ENCODE results near the gene WNT5B. TPM values are rescaled to one million over a fixed set of nuclear protein-coding genes. Genes with fewer than 3 reads are reported as not detected.
A peak's percentile ranks its signal among the peaks of the same experiment; 100 is the strongest.

WNT5B gene
- total and polyA plus RNA-seq, 2 donors (not counting 1 experiment from before 2014, with no cell fraction given): 0.33 to 0.57 TPM

DNA sequence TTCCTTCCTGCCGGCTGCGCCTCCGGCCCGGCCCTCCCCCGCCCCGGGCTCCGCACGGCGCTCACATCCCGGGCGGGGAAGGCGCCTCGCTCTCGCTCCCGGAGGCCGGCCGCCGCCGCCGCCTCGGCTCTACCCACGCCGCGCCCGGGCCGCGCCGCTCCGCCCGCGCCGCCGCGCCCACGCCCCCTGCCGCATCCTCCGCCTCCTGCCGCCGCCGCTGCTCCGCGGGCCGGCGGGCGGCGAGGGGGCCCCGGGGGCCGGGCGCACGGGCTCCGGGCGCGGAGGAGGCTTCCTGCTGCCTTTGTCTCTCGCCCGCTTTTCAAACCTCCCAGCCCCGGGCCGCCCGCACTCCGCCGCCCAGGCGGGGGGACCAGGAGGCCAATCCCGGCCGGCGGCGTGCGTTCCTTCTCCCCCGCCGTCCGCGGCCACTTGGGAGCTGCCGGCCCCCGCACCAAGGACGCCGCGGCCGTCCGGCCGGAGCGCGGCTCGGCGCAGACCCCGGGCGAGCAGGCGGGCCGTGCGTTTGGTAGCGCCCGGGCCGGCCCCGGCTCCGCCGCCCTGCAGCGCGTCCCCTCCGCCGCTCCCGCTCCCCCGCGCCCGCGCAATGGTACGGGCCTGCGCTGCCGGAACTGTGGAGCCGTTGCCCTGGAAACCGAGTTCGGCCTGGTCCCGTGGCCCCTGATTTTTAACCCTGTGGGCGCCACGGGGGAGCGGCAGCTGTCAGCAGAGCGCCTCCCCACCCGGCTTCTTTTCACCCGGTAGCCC, 34.6 kb upstream of the WNT5B start, which contains the start of gene FBXL14:
TSS of gene FBXL14 (minus strand) at position 321 of the 765 bp plus-strand sequence. CDS start 515 bp downstream, outside the sequence.
- H2AFZ ChIP-seq (ENCODE audit: insufficient read depth, low read depth, low read length, poor library complexity, severe bottlenecking): peak within 1 kb of the TSS; percentile 88
- Mint-ChIP-seq H3K9me3 (ENCODE audit: insufficient read depth) (no peaks in the 10 kb centered on the region), H3K4me3 (peak within 1 kb of the TSS; percentile 94), H3K27ac (peak within 1 kb of the TSS; percentile 97), H3K27me3 (no peaks in the 10 kb centered on the region), H3K4me1 (peaks cover 50% of the 10 kb centered on the region)
- peak within 1 kb of the TSS; percentile 85 for H3K4me2 ChIP-seq (replicated peaks; ENCODE audit: low read depth, low read length, poor library complexity, severe bottlenecking)
- H3K9ac ChIP-seq (ENCODE audit: low read length): peak within 1 kb of the TSS; percentile 82
- peaks cover 38% of the 10 kb centered on the region for H3K79me2 ChIP-seq (ENCODE audit: control insufficient read depth, insufficient read depth, low read length)
- under 1% methylated on average over 115 of the region's 115 CpGs for WGBS (ENCODE audit: insufficient coverage)
- no peaks in the 10 kb centered on the region for H3K36me3 ChIP-seq (replicated peaks in 1 of 2; ENCODE audit: control extremely low read depth in 1 of 2, control insufficient read depth in 1 of 2, extremely low read depth in 1 of 2, insufficient read depth in 2 of 2, low read length in 1 of 2)
- H3K4me1 ChIP-seq (ENCODE audit: control insufficient read depth in 2 of 2, insufficient read depth in 2 of 2, low read length in 2 of 2): peaks cover 38 to 41% of the 10 kb centered on the region in 2 donors
- peak within 1 kb of the TSS; percentile 80 to 96 for H3K27ac ChIP-seq (ENCODE audit: low read length in 2 of 2)
- TF ChIP-seq, protein P1, sequence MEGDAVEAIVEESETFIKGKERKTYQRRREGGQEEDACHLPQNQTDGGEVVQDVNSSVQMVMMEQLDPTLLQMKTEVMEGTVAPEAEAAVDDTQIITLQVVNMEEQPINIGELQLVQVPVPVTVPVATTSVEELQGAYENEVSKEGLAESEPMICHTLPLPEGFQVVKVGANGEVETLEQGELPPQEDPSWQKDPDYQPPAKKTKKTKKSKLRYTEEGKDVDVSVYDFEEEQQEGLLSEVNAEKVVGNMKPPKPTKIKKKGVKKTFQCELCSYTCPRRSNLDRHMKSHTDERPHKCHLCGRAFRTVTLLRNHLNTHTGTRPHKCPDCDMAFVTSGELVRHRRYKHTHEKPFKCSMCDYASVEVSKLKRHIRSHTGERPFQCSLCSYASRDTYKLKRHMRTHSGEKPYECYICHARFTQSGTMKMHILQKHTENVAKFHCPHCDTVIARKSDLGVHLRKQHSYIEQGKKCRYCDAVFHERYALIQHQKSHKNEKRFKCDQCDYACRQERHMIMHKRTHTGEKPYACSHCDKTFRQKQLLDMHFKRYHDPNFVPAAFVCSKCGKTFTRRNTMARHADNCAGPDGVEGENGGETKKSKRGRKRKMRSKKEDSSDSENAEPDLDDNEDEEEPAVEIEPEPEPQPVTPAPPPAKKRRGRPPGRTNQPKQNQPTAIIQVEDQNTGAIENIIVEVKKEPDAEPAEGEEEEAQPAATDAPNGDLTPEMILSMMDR (IDR thresholded peaks at IDR 0.05): no peak
- no peak for TF ChIP-seq EZH2 (IDR thresholded peaks at IDR 0.05; ENCODE audit: borderline replicate concordance, insufficient read depth, low read depth, low read length, poor library complexity, severe bottlenecking)
- H3K4me3 ChIP-seq (ENCODE audit: control extremely low read depth in 1 of 5, extremely low read depth in 1 of 5, insufficient read depth in 1 of 5, low read depth in 2 of 5, low read length in 4 of 5): peak within 1 kb of the TSS; percentile 59 to 81 (median 73)
- ChIA-PET POLR2A (interaction anchor here (0.8 kb wide), 1 partner anchor 12 kb away, joined by 3 read pairs; no protein-coding TSS in a partner anchor), CTCF (interaction anchor here (1.0 to 4.7 kb wide), 6 partner anchors 8 to 1018 kb away, joined by 3 to 31 read pairs (median 26); no protein-coding TSS in a partner anchor)
- intact Hi-C loops (cut with micrococcal nuclease): loop anchor here (1.0 to 5.0 kb wide), 8 partner anchors 11 to 1207 kb away; partner anchors contain the start of genes ADIPOR2, CCDC77, ERC1 and KDM5A
- H3K27me3 ChIP-seq (replicated peaks in 1 of 4; ENCODE audit: control extremely low read depth in 1 of 4, control insufficient read depth in 3 of 4, insufficient read depth in 4 of 4, low read length in 3 of 4): no peaks in the 10 kb centered on the region
- H4K20me1 ChIP-seq (ENCODE audit: control insufficient read depth, insufficient read depth, low read length, poor library complexity, severe bottlenecking): peaks cover 36% of the 10 kb centered on the region
- DNase-seq (peak; percentile 95), ATAC-seq (ENCODE audit: low read depth) (peak; percentile 65)
- H3K9me3 ChIP-seq (ENCODE audit: control extremely low read depth in 1 of 3, control insufficient read depth in 2 of 3, insufficient read depth in 1 of 3, low read length in 2 of 3): no peaks in the 10 kb centered on the region
